HEK293 (cell line): ENCODE data around the gene VWA3B.
"Not testable (repeated sequence)": the region's sequence is repeated elsewhere in the genome, so short reads cannot be mapped to it uniquely, and the experiment has no call there.

Experiments used
- CTCF ChIA-PET: fragments of 350-600 bp; formaldehyde crosslinking; extraction: SDS; loops from one replicate; lab custom pipeline; 2021; ENCODE audit warnings: antibody characterized with exemption; lab: Yijun Ruan, JAX
- POLR2A ChIA-PET: fragments of 300-600 bp; formaldehyde crosslinking; extraction: SDS; loops from one replicate; lab custom pipeline; 2020; ENCODE audit warnings: antibody characterized with exemption, inconsistent platforms; lab: Yijun Ruan, JAX
- H3K27ac ChIP-seq: fragments of 200-500 bp; sonication (Bioruptor generic); 2 replicates; pipeline ENCODE4 v1.5.1; 2014; ENCODE audit warnings: low read depth, low read length, control low read depth, inconsistent platforms; ENCODE audit errors: extremely low read depth
- H3K36me3 ChIP-seq, 2 experiments: fragments of 200-500 bp in 1 of 2; sonication (Bioruptor generic) in 1 of 2; 1 replicate in 1 of 2; 2 replicates in 1 of 2; pipeline ENCODE4 v1.5.1; 2014 to 2017; ENCODE audit warnings: inconsistent platforms in 2 of 2, low read length in 2 of 2; ENCODE audit not compliant: control insufficient read depth in 2 of 2, insufficient read depth in 1 of 2
- H3K4me1 ChIP-seq: fragments of 200-500 bp; sonication (Bioruptor generic); 2 replicates; pipeline ENCODE4 v1.5.1; 2014; ENCODE audit warnings: mild to moderate bottlenecking, low read length, inconsistent platforms; ENCODE audit not compliant: control insufficient read depth, insufficient read depth
- H3K4me3 ChIP-seq: 2 replicates; pipeline ENCODE4 v1.5.1; 2011; ENCODE audit warnings: low read depth, mild to moderate bottlenecking, control low read depth, low read length, moderate library complexity
- H3K9me3 ChIP-seq: fragments of 200-500 bp; sonication (Bioruptor generic); 2 replicates; pipeline ENCODE4 v1.5.1; 2014; ENCODE audit warnings: low read depth, low read length, inconsistent platforms; ENCODE audit not compliant: control insufficient read depth, insufficient read depth
- SALL2 ChIP-seq: fragments of 450-650 bp; formaldehyde crosslinking; IDR thresholded peaks from 2 replicates; pipeline ENCODE4 v1.5.0; 2017; ENCODE audit warnings: missing biosample characterization, mild to moderate bottlenecking, missing genetic modification characterization, borderline replicate concordance
- SETDB1 ChIP-seq: IDR thresholded peaks from one replicate; pipeline ENCODE4 v1.6.1; 2017; ENCODE audit warnings: mild to moderate bottlenecking, low read length, moderate library complexity, mixed read lengths; ENCODE audit not compliant: insufficient read length
- TCF7L2 ChIP-seq: IDR thresholded peaks from 2 replicates; pipeline ENCODE4 v1.6.1; 2011; ENCODE audit warnings: low read depth, mild to moderate bottlenecking, inconsistent platforms, low read length, moderate library complexity, borderline replicate concordance
- ZBTB1 ChIP-seq: fragments of 450-650 bp; formaldehyde crosslinking; IDR thresholded peaks from 2 replicates; pipeline ENCODE4 v1.5.1; 2016; ENCODE audit warnings: missing biosample characterization, missing genetic modification characterization
- ZBTB17 ChIP-seq: fragments of 450-650 bp; formaldehyde crosslinking; IDR thresholded peaks from 2 replicates; pipeline ENCODE4 v1.5.1; 2016; ENCODE audit warnings: missing biosample characterization, missing genetic modification characterization
- ZNF114 ChIP-seq: fragments of 450-650 bp; formaldehyde crosslinking; IDR thresholded peaks from 2 replicates; pipeline ENCODE4 v1.5.0; 2017; ENCODE audit warnings: missing biosample characterization, missing genetic modification characterization
- ZNF174 ChIP-seq: fragments of 450-650 bp; formaldehyde crosslinking; IDR thresholded peaks from 2 replicates; pipeline ENCODE4 v1.5.0; 2017; ENCODE audit warnings: missing biosample characterization, mild to moderate bottlenecking, missing genetic modification characterization
- ZNF362 ChIP-seq: fragments of 450-650 bp; formaldehyde crosslinking; IDR thresholded peaks from 2 replicates; pipeline ENCODE4 v1.5.1; 2016; ENCODE audit warnings: missing biosample characterization, missing genetic modification characterization
- ZNF404 ChIP-seq: fragments of 450-650 bp; formaldehyde crosslinking; IDR thresholded peaks from 2 replicates; pipeline ENCODE4 v1.5.1; 2017; ENCODE audit warnings: missing biosample characterization, missing genetic modification characterization
- ZNF571 ChIP-seq: fragments of 450-650 bp; formaldehyde crosslinking; IDR thresholded peaks from 2 replicates; pipeline ENCODE4 v1.5.0; 2017; ENCODE audit warnings: missing biosample characterization, missing genetic modification characterization
- ZNF585B ChIP-seq: fragments of 450-650 bp; formaldehyde crosslinking; IDR thresholded peaks from 2 replicates; pipeline ENCODE4 v1.5.1; 2016; ENCODE audit warnings: missing biosample characterization, missing genetic modification characterization
- ZNF645 ChIP-seq: fragments of 450-650 bp; formaldehyde crosslinking; IDR thresholded peaks from 2 replicates; pipeline ENCODE4; 2016; ENCODE audit warnings: missing biosample characterization, missing genetic modification characterization
- ZNF654 ChIP-seq: fragments of 450-650 bp; formaldehyde crosslinking; IDR thresholded peaks from 2 replicates; pipeline ENCODE4 v1.5.1; 2016; ENCODE audit warnings: low read depth, missing biosample characterization, missing genetic modification characterization
- ZNF664 ChIP-seq: fragments of 450-650 bp; formaldehyde crosslinking; IDR thresholded peaks from 2 replicates; pipeline ENCODE4 v1.5.1; 2016; ENCODE audit warnings: missing biosample characterization, missing genetic modification characterization
- ZNF792 ChIP-seq: fragments of 450-650 bp; formaldehyde crosslinking; IDR thresholded peaks from 2 replicates; pipeline ENCODE4 v1.5.1; 2016; ENCODE audit warnings: missing biosample characterization, missing genetic modification characterization
- ZSCAN5A ChIP-seq: fragments of 450-650 bp; formaldehyde crosslinking; IDR thresholded peaks from 2 replicates; pipeline ENCODE4 v1.5.1; 2016; ENCODE audit warnings: missing biosample characterization, missing genetic modification characterization
- TF ChIP-seq, protein P1 (sequence below): IDR thresholded peaks from 2 replicates; pipeline ENCODE4 v1.6.1; 2011; ENCODE audit warnings: mild to moderate bottlenecking, low read depth, low read length, borderline replicate concordance
- TF ChIP-seq, protein P2 (sequence below): fragments of 450-650 bp; formaldehyde crosslinking; IDR thresholded peaks from 2 replicates; pipeline ENCODE4 v1.5.1; 2016; ENCODE audit warnings: missing biosample characterization, missing genetic modification characterization, borderline replicate concordance
- TF ChIP-seq, protein P3 (sequence below): fragments of 450-650 bp; formaldehyde crosslinking; IDR thresholded peaks from 2 replicates; pipeline ENCODE4 v1.5.1; 2016; ENCODE audit warnings: missing biosample characterization, missing genetic modification characterization

Gene VWA3B

DNA sequence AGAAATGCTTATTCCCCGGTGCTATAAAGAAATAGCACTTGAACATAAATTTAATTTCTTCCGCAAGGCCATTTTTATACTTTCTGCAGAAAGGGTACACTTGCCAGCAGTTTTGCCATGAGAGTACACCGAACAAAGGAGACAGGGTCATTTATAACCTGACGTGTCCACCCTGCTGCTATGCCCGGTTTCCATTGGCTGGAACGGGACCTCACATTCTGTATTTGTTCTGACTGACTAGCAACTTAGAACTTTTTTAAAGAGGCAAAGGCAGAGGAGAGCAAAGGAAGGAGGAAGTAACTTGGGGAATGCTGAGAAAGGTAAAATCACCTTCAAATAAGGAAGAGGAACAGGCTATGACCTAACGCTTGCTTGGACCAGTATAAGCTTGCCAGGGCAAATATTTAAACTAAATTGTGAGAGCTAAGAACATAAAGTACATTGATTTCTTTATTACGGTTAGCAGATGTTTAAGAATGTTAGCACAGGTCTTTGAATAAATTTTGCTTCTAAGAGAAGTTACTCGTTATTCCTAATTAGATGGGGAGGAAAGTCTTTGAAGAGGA, 220.2 kb downstream of the VWA3B start:
- CTCF ChIA-PET = not testable (repeated sequence)
- POLR2A ChIA-PET = interaction anchor here (0.6 kb wide), 1 partner anchor 109 kb away, joined by 3 read pairs; no protein-coding TSS in a partner anchor

DNA sequence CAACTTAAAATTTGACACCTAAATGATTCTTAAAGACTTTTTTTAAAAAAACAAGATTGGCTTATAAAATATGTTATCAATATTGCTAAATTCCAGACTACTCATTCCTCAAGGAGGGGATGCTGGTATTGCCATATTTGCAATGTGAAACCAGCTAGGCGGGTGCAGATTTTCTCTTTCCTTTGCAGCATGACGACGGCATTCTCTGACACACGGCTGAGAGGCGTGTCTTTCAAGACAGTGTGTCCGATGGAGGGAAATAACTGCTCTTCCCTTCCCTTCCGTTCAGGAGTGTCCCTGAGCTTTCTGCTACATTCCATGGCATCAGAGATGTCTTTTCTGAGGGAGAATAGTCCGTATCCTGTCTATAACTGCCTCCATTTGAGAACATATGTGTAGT, 221.1 kb downstream of the VWA3B start:
- TF ChIP-seq ZSCAN5A (tag by site-specific recombination) = no peak
- TF ChIP-seq SALL2 (tag by site-specific recombination) = no peak
- TF ChIP-seq, protein P1, sequence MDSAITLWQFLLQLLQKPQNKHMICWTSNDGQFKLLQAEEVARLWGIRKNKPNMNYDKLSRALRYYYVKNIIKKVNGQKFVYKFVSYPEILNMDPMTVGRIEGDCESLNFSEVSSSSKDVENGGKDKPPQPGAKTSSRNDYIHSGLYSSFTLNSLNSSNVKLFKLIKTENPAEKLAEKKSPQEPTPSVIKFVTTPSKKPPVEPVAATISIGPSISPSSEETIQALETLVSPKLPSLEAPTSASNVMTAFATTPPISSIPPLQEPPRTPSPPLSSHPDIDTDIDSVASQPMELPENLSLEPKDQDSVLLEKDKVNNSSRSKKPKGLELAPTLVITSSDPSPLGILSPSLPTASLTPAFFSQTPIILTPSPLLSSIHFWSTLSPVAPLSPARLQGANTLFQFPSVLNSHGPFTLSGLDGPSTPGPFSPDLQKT = no peak
- TF ChIP-seq ZNF362 (tag by site-specific recombination) = no peak
- no peak for TF ChIP-seq ZNF792 (tag by site-specific recombination)
- no peak for TF ChIP-seq ZNF654 (tag by site-specific recombination)
- TF ChIP-seq ZBTB17 = no peak
- no peak for TF ChIP-seq SETDB1
- TF ChIP-seq ZNF664 (tag by site-specific recombination) = no peak
- TF ChIP-seq, protein P2, sequence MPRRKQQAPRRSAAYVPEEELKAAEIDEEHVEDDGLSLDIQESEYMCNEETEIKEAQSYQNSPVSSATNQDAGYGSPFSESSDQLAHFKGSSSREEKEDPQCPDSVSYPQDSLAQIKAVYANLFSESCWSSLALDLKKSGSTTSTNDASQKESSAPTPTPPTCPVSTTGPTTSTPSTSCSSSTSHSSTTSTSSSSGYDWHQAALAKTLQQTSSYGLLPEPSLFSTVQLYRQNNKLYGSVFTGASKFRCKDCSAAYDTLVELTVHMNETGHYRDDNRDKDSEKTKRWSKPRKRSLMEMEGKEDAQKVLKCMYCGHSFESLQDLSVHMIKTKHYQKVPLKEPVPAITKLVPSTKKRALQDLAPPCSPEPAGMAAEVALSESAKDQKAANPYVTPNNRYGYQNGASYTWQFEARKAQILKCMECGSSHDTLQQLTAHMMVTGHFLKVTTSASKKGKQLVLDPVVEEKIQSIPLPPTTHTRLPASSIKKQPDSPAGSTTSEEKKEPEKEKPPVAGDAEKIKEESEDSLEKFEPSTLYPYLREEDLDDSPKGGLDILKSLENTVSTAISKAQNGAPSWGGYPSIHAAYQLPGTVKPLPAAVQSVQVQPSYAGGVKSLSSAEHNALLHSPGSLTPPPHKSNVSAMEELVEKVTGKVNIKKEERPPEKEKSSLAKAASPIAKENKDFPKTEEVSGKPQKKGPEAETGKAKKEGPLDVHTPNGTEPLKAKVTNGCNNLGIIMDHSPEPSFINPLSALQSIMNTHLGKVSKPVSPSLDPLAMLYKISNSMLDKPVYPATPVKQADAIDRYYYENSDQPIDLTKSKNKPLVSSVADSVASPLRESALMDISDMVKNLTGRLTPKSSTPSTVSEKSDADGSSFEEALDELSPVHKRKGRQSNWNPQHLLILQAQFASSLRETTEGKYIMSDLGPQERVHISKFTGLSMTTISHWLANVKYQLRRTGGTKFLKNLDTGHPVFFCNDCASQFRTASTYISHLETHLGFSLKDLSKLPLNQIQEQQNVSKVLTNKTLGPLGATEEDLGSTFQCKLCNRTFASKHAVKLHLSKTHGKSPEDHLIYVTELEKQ (tag by site-specific recombination) = no peak
- no peaks in the 10 kb centered on the region for H3K4me1 ChIP-seq
- POLR2A ChIA-PET = no interaction called here

More for the DNA sequence above, 220.2 kb downstream of the VWA3B start:
- H3K27ac ChIP-seq, H3K4me3 ChIP-seq, H3K36me3 ChIP-seq, H3K4me1 ChIP-seq, H3K9me3 ChIP-seq: not testable (repeated sequence)

DNA sequence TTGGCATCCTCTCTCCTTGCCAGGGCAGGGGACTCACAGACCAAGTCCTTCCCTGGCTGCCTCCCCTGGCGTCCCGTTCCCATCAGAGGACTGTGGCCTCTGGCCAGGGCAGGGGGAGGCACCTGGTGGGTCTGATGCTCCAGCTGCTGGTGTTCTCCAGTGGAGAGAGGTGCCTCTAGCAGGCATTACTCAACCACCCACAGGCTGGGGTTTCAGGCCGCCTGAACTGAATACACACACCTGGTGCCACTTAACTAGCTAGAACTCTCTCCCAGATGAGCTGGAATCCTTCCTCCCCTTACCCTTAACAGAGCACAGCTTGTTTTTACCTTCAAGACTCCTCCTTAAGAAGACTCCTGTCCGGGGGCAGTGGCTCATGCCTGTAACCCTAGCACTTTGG, 221.6 kb downstream of the VWA3B start:
- Histone ChIP-seq H3K9me3 (no peaks in the 10 kb centered on the region), H3K4me3 (no peak overlapping the region), H3K4me1 (no peaks in the 10 kb centered on the region), H3K27ac (no peak overlapping the region), H3K36me3 (no peaks in the 10 kb centered on the region)
- ChIA-PET CTCF (no interaction called here), POLR2A (no interaction called here)
- no peak for TF ChIP-seq ZNF654 (tag by site-specific recombination)
- TF ChIP-seq ZNF114 (tag by site-specific recombination) = no peak
- no peak for TF ChIP-seq ZNF404 (tag by site-specific recombination)
- TF ChIP-seq, protein P3, sequence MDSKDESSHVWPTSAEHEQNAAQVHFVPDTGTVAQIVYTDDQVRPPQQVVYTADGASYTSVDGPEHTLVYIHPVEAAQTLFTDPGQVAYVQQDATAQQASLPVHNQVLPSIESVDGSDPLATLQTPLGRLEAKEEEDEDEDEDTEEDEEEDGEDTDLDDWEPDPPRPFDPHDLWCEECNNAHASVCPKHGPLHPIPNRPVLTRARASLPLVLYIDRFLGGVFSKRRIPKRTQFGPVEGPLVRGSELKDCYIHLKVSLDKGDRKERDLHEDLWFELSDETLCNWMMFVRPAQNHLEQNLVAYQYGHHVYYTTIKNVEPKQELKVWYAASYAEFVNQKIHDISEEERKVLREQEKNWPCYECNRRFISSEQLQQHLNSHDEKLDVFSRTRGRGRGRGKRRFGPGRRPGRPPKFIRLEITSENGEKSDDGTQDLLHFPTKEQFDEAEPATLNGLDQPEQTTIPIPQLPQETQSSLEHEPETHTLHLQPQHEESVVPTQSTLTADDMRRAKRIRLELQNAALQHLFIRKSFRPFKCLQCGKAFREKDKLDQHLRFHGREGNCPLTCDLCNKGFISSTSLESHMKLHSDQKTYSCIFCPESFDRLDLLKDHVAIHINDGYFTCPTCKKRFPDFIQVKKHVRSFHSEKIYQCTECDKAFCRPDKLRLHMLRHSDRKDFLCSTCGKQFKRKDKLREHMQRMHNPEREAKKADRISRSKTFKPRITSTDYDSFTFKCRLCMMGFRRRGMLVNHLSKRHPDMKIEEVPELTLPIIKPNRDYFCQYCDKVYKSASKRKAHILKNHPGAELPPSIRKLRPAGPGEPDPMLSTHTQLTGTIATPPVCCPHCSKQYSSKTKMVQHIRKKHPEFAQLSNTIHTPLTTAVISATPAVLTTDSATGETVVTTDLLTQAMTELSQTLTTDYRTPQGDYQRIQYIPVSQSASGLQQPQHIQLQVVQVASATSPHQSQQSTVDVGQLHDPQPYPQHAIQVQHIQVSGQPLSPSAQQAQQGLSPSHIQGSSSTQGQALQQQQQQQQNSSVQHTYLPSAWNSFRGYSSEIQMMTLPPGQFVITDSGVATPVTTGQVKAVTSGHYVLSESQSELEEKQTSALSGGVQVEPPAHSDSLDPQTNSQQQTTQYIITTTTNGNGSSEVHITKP (tag by site-specific recombination) = no peak
- TF ChIP-seq ZNF571 (tag by site-specific recombination) = no peak
- TF ChIP-seq ZNF585B (tag by site-specific recombination) = no peak
- no peak for TF ChIP-seq ZNF174 (tag by site-specific recombination)
- no peak for TF ChIP-seq TCF7L2
- TF ChIP-seq ZBTB1 (tag by site-specific recombination) = no peak
- no peak for TF ChIP-seq ZNF645 (tag by site-specific recombination)

More for the DNA sequence above, 221.1 kb downstream of the VWA3B start:
- Histone ChIP-seq H3K9me3 (no peaks in the 10 kb centered on the region), H3K27ac (no peak overlapping the region), H3K4me3 (no peak overlapping the region), H3K36me3 (no peaks in the 10 kb centered on the region)
- CTCF ChIA-PET = no interaction called here
